Measurements from ENCODE around the gene COG5.
"Not testable (repeated sequence)": the region's sequence is repeated elsewhere in the genome, so short reads cannot be mapped to it uniquely, and the experiment has no call there.

Gene COG5

DNA sequence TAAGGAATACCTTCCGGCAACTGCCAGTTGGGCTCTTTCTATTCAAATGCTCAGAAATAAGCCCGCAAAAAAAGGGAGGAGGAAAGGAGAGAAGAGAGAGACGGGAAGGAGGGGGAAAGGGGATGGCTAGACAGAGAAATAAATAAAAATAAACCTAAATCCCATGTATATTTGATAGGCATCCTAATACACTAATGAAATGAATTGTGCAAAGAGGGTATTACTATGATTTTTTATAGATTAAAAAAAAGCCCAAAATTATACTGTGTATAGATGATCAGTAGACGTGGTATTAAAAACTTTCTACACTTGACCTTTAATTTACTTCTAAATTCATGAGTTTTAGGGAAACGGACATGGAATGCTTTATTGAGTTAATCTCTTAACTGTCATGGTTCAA, 305.0 kb downstream of the COG5 start:
- no peak for DNase-seq

DNA sequence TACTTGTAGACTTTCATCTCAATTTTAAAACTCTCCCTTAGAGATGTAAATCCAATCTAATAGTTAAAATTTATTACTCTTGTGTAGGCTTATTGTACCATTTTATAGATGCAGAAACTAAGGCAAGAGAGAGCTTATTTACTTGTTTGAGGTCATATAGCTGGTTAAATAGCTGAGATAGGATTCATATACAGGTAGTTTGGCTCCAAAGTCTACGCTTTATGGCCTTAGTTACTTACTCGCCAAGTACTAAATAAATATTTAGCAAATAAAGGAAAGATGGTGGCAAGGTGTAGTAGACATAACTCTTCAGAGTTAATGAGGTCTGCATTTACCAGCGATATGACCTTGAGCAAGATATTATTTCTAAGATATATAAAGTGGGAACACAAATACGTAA, 308.1 kb downstream of the COG5 start:
- no peak for DNase-seq

DNA sequence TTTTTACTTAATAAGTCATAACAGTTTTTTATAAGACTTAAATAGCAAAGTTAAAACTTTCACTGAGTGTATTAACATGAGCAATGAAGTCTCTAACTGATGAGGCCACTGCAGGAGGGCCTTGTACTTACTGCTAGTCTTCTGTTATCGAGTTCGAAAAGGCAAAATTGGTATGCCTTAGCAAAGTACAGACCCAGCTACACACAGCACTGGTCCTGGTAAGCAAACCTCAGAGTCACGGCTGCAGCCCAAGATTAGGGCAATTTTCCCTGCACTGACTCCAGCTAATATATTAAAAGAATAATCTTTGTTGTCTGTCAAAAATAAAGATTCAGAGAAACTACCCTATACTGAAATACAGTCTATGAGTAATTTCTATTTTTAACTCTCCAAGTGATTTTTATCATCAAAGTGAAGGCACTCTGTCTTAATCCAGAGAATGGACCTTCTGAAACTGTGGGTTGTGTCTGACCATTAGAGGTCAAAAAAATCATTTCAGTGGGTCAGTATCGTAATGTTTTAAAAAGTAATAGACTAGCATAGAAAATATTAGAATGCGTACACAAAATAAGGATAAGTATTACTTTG, 309.2 kb downstream of the COG5 start:
- DNase-seq: no peak

DNA sequence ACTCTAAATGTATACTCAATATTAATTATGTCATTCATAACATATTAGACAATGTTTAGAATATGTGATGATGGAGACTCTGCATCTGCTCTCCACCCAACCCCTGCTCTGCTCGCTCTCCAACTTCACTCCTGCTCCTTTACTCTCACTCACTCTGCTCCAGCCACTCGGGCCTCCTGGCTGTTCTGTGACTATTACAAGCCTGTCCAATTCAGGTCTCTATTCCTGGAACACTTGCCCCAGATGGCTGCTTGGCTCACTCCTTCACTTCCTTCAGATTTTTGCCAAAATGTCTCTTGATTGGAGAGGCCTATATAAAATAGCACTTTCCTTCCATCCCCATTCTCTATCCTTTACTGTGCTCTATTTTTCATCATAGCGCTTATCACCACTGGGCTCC, 310.1 kb downstream of the COG5 start:
- no peak for DNase-seq

DNA sequence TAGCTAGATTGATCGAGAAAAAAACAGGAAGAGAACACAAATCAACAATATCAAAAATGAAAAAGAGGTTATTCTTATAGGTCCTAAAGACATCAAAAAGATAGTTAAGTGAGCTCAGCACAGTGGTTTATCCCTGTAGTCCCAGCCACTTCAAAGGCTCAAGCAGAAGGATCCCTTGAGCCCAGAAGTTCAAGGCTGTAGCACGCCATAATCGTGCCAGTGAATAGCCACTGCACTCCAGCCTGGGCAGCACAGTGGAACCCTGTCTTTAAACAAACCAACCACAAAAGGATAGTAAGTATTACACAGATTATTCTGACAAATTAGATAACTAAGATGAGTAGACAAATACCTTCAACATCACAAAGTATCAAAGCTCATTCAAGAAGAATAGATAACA, 311.8 kb downstream of the COG5 start:
- no peak for DNase-seq

DNA sequence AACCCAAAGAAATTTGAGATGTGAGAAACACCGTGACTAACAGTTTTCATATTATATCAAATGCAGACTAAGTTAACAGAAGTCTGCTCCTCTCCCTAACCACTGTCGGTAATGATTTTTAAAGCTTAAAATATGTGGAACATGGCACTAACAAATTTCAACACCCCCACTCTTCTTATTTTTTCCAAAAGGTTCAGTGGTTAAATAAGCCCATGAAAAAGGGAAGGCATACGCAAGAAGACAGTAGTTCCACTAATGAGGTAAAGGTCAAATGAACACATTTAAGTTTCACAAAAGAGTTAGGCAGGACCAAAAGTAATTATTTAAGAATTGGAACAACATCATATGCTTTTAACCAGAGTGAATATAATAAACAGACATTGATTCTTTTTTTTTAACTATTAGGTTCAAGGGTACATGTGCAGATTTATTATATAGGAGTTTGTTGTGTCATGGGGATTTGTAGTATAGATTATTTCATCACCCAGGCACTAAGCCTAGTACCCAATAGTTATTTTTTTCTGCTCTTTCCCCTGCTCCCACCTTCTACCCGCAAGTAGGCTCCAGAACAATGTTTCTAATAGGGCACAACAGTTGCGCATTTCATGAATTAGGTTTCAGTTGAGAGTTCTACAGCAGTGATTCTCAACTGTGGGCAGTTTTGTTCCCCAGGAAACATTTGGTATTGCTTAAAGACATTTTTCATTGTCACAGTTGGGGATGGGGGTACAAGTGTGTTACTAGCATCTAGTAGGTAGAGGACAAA, 315.0 kb downstream of the COG5 start:
- no peak for DNase-seq

DNA sequence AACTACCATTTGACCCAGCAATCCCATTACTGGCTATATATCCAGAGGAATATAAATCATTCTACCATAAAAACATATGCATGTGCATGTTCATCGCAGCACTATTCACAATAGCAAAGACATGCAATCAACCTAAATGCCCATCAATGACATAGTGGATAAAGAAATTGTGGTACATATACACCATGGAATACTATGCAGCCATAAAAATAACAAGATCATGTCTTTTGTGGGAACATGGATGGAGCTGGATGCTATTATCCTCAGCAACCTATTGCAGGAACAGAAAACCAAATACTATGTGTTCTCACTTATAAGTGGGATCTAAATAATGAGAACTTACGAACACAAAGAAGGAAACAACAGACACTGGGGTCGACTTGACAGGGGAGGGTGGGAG, 316.9 kb downstream of the COG5 start:
- DNase-seq: not testable (repeated sequence)

DNA sequence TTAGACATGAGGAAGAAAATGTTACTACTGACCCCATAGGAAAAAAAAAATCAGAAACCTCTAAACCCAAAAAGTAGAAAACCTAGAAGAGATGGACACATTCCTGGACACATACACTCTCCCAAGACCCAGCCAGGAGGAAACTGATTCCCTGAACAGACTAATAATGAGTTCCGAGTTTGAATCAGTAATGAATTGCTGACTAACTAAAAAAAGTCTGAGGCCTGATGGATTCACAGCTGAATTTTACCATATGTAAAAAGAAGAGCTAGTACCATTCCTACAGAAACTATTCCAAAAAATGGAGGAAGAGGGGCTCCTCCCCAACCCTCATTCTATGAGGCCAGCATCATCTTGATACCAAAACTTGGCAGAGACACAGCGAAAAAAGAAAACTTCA, 319.1 kb downstream of the COG5 start:
- no peak for DNase-seq

DNA sequence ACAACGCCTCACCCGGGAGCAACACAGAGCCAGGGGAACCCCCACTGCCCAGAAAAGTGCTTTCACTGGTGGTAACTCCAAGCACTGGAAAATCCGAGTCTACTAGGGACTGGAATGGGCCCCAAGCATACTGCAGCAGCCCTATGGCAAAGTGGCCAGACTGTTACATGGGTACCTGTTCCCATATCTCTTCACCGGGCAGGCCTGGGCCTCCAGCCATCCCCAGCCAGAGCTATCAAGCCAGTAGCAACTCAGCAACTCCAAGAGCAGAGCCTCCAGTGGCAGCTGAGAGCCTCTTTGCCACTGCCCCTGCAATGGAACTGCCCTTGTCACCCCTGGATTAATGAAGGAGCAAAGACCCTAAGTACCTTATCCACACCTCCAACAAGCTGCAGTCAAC, 321.5 kb downstream of the COG5 start:
- DNase-seq: no peak

DNA sequence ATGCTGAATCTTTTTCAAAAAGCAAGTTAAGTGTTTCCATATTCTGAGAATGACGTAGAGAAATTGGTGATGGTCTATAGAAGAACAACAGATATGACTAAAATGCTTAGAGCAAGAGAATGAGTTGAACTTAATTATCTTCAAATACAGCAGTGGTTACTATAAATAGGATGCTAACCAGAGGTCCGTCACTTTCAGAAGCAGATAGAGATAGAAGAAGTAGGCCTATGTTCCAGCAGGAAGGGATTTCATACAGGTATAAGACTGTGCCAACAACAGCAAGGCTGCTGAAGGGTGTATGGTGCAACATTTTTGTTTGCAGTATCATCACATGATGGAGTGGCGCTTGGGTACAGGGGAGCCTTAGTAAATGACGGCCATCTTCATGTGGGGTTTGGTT, 326.3 kb downstream of the COG5 start:
- no peak for DNase-seq

DNA sequence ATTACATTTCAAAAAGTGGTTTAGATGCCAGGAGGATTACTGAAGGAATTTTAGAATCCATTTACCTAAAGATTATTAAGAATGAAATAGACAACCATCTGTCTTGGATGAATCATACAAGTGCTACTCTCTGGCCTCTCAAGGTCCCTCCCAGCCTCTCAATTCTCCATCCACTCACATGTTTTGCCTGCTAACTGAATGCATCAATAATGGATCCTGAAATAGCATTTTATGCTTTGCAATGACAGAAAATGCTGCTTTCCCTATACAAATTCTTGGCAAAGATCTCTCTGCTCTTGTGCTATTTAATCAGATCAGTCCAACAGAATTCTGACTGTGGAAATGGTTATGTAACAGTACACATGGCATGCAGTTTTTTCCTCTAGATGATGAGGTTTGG, 326.9 kb downstream of the COG5 start:
- DNase-seq: no peak

DNA sequence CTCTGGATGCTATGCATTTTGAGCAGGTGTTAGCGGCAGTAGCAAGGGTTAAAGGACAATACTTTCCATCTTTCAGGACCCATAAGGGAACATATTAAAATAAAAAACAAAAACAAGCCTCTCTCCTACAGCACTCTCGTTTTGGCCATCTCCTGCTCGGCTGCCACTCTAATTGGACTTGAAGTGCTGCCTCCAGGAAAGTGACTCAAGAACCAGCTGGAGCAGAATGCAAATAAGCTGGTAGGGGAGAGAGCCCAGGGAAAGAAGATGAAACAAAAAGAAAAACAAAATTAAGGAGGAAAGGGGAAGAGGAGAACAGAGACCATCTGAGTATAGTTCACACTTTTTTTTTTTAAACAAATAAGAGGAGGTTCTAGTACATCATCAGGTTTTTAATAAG, 329.3 kb downstream of the COG5 start:
- DNase-seq: no peak

DNA sequence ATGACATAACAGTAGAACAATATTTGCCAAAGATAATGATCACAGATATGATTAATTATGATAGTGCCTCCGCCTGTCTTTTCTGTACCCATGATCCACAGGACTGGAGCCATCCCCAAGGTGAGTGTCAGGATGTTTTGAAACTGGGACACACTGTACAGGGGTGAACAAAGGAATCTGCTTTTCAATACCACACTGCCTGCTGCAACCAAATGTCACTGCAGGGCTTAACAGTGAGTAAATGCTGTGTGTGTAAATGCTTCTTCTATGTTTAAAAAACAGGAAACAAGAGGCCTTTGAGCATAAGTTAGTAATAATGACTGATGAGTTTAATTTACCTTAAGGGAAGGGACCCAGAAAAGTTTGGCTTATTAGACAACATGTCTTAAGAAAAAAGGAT, 329.7 kb downstream of the COG5 start:
- no peak for DNase-seq

DNA sequence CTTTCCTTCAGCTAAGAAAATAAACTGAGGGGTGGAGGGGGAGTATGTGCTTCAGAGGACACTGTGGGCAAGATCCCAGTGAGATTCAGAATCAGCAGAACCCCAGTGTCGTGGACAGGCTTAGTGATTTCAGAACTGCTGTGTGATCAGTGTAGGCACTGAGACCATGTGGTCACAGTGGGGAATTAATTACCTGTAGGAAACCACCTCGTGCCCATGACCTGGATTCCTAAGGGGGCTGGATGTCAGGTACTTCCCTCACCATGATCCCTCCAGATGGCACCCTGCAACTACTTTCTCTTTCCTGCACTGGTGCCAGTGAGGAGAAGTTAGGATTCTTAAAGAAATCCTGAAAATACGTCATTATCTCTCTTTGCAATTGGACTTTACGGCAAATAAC, 330.5 kb downstream of the COG5 start:
- DNase-seq: no peak

DNA sequence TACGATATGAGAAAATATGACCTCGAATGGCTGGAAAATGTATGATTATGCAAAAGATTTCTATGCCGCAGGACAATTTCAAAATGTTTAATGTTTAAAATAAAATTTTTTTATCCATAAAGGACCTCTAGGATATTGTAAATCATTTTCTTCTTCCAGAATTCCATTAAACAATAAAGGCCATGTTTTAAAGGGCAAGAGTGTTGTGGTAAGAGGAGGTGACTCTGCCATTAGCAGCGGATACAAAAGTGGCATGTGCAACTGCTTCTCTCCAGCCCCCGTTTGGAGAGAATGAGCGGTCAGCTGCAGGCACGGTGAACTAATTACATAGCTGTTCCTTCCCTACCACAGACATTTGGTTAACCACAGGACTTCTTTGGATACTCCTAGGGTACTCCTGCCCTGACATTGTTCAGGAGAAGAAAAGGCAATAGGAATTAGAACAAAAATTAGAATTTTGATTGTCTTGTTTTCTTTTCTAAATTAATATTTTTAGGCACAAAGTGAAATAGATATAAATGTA, 331.1 kb downstream of the COG5 start:
- DNase-seq: no peak

DNA sequence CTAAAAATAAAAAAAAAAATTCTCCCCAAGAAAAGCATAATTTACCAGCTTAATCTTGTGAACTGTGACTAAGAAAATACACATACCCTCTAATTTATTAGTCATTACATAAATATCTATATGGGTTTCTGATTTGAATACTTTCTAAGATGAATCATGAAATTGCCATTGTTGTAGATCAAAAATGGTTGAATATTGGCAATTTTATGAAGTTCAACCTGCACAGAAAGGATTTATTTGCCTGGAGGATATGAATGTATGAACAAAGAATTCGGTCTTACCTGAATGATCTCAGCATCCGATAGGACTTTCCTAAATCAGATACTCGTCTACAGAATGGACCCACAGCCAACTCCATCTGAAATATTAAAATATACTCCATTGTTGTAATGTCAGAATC, 333.4 kb downstream of the COG5 start:
- no peak for DNase-seq

DNA sequence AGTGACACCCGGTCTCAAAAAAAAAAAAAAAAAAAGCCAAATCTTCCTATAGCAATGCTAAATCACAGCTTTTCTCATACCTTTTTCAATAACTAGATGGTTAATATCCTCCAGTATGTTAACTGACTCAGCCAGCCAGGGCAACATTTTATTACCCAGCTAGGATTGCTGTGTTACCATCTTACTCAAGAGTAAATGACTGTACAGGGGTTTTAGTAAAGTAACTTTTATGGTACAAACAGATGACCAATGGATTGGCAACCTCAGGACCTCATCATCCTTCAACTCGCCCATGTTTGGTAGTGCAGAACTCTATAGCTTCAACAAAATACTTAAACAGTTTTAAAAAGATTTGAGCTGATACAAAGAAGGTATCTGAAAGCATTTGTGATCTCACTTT, 335.4 kb downstream of the COG5 start:
- DNase-seq: no peak

DNA sequence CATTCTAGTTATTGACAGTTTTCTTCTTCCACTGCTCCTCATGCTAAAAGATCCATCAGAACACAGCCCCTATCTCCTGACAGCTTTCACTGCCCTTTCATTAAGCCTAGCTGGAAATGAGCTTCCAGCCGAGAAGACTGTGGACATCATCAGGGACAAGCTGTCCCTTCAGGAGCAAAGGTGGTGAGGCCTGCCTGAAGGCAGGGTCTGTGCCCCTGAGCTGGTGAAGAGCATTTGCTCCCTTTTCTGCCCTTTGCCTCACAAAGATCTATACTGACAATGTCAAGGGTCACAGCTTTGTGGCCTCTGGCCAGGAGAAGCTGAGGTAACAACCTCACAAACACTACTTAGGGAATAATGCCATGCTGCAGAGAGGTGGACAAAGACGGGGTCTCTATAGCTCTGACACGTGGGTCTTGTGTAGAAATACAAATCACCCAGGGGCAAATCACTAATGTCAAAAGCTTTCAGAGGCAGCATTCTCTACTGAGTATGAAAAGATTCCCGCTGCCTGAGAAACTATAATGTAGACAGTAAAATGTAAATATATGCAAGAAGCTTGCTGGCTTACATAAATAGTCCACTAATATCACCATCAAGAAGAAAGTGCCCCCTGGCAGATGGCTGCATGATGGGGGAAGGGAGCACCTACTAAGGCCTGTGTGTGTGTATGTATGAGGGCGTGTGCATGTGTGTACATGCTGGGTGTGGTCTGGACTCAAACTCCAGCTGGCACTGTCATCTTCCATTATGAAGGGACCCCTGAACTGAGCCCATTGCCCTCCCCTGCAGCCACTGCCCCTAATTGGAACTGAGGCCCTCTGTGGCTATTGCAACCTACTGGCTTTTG, 339.1 kb downstream of the COG5 start:
- DNase-seq: no peak

DNA sequence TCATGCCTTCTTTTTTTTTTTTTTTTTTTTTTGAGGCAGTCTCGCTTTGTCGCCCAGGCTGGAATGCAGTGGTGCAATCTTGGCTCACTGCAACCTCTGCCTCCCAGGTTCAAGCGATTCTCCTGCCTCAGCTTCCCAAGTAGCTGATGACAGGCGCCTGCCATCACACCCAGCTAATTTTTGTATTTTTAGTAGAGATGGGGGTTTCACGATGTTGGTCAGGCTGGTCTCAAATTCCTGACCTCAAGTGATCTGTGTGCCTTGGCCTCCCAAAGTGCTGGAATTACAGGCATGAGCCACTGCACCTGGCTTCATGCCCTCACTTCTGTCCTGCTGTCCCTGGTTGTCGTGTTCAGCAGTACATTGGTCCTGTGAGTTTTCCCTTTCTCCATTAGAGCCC, 342.9 kb downstream of the COG5 start:
- DNase-seq: not testable (repeated sequence)

DNA sequence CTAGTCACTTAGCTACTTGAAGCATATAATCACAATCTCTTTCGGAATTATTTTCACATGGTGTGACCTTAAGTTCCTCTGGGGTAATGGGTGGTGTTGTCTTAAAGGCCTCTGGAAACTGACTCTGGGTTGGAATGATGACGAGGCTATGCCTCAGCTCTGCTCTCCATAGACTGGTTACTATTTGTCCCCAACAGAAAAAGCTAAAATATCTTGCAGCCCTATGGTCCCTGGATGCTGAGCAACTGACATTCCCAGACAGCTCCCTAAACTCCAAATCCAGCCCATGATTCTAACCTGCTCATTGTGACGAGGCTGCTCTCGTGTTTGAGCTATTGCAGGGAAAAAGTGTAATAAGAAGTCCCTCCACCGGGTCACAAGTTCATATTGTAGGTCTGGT, 343.4 kb downstream of the COG5 start:
- no peak for DNase-seq

DNA sequence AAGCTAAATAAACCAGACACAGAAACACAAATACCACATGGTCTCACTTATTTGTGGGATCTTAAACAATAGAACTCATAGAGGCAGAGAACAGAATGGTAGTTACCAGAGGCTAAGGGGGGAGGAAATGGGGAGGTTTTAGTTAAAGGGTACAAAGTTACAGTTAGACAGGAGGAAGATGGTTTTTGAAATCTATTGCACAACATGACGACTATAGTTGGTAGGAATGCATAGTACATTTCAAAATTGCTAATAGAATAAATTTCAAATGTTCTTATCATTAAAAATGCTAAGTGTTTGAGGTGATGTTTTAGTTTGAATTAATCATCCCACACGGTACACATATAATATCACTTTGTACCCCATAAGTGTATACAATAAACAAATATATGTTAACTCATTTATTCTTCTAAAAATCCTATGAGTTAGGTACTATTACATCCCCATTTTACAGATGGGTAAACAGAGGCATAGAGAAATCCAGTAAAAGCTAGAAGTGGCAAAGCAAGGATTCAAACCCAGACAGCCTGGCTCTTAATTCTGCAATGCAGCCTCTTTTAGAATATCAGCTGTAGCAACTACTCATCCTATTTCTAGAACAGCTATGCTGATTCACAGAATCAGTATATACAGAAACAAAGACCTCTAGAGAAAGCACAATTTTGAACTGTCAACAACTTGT, 344.0 kb downstream of the COG5 start:
- DNase-seq: no peak

DNA sequence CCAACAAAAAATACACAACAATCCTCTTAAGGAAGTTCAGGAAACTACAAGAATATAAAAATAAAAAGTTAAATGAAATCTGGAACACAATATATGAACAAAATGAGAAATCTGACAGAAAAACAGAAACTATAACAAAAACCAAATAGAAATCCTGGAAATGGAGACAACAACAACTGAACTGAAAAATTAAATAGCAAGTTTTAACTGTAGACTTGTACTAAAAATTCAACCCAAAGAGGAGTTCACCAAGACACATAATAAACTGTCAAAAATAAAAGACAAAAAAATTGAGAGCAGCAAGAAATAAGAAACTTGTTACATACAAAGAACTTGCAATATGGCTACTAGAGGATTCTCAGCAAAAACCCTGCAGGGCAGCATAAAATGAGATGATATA, 349.8 kb downstream of the COG5 start:
- DNase-seq: no peak

DNA sequence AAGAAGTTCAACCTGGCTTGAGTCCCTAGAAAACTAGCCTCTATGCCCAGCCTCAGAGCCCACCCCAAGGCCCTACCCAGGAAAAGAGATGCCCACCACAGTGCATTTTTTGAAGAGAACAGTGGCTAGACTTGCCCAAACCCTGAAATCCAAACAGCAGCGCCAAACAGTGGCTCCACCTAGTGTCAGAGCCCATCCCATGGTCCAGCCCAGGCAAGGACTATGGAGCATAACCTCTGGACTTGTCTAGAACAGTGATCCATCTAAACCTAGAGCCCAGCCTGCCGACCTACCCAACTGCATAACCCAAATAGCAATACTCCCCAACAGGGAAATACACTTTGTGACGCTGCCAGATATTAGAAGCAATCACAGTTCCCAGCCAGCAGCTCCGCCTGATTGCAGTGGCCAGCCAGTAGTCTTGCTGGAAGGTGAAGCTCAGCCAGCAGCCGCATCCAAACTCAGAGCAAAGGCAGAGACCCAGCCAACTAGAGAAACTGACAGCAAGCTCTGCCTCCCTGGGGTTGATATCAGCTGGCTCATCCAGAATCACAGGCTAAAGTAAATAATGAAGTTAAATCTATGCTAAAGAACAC, 350.4 kb downstream of the COG5 start:
- no peak for DNase-seq

Measured in NCI-H1930 (cell line).